GM19023 (cell line): ENCODE results near the gene TSKS.

ENCODE experiments used
- ATAC-seq: cut with Tn5 transposase; IDR thresholded peaks from one replicate; pipeline ENCODE4 v1.9.1; 2021; ENCODE audit warnings: mild to moderate bottlenecking, moderate library complexity; ENCODE audit not compliant: unreplicated experiment

The TSKS gene

GRCh38 chr19:49763230-49763629 lies at the start of gene TSKS:
Gene TSKS (minus strand): TSS chr19:49763306. CDS start chr19:49763247, 59 bp downstream.
- ATAC-seq = no peak

GRCh38 chr19:49812452-49812996 lies 49.4 kb upstream of the TSKS start:
- ATAC-seq = no peak

- no peak for ATAC-seq
Observed at GRCh38 chr19:49811328-49811727, 48.2 kb upstream of the TSKS start.

GRCh38 chr19:49809941-49810389 lies 46.9 kb upstream of the TSKS start:
- ATAC-seq = no peak

- ATAC-seq = no peak
Observed at GRCh38 chr19:49809160-49809940, 46.2 kb upstream of the TSKS start.

- no peak for ATAC-seq
Observed at GRCh38 chr19:49808711-49809159, 45.6 kb upstream of the TSKS start.

- ATAC-seq = no peak
Observed at GRCh38 chr19:49807904-49808675, 45.0 kb upstream of the TSKS start.

- ATAC-seq = no peak
Observed at GRCh38 chr19:49807058-49807903, 44.2 kb upstream of the TSKS start.

GRCh38 chr19:49806620-49806959 lies 43.5 kb upstream of the TSKS start:
- ATAC-seq = no peak

- no peak for ATAC-seq
Observed at GRCh38 chr19:49805822-49806619, 42.9 kb upstream of the TSKS start.

- ATAC-seq = no peak
Observed at GRCh38 chr19:49803529-49803856, 40.4 kb upstream of the TSKS start.

- no peak for ATAC-seq
Observed at GRCh38 chr19:49802836-49803528, 39.9 kb upstream of the TSKS start.

- no peak for ATAC-seq
Observed at GRCh38 chr19:49801966-49802661, 39.0 kb upstream of the TSKS start.

- ATAC-seq = no peak
Observed at GRCh38 chr19:49801401-49801888, 38.3 kb upstream of the TSKS start.

GRCh38 chr19:49800771-49801170 lies 37.7 kb upstream of the TSKS start:
- no peak for ATAC-seq

- no peak for ATAC-seq
Observed at GRCh38 chr19:49799798-49800376, 36.8 kb upstream of the TSKS start.

GRCh38 chr19:49799271-49799797 lies 36.2 kb upstream of the TSKS start:
- ATAC-seq = no peak

- ATAC-seq = no peak
Observed at GRCh38 chr19:49798574-49798973, 35.5 kb upstream of the TSKS start.
